ENCODE data around the gene C7orf33.

Gene C7orf33

GRCh38 chr7:148585399-148585798 lies 5.2 kb upstream of the C7orf33 start:
- no peaks in the 10 kb centered on the region for H3K27me3 ChIP-seq (ENCODE audit: insufficient read depth, poor library complexity, severe bottlenecking)
- no peak overlapping the region for H3K4me3 ChIP-seq (replicated peaks; ENCODE audit: insufficient read depth, low read length)
- no peak overlapping the region for H3K27ac ChIP-seq (replicated peaks)
- DNase-seq (ENCODE audit: low read depth in 1 of 2, low spot score in 1 of 2): no peak
- TF ChIP-seq SPI1 (IDR thresholded peaks at IDR 0.05; ENCODE audit: borderline replicate concordance, low read depth) (no peak), CTCF (IDR thresholded peaks at IDR 0.05; ENCODE audit: insufficient read depth, low read length) (no peak), POLR2AphosphoS5 (IDR thresholded peaks at IDR 0.05; ENCODE audit: low read depth) (no peak), GABPA (IDR thresholded peaks at IDR 0.05; ENCODE audit: low read depth) (no peak)
- TF ChIP-seq, protein P1, sequence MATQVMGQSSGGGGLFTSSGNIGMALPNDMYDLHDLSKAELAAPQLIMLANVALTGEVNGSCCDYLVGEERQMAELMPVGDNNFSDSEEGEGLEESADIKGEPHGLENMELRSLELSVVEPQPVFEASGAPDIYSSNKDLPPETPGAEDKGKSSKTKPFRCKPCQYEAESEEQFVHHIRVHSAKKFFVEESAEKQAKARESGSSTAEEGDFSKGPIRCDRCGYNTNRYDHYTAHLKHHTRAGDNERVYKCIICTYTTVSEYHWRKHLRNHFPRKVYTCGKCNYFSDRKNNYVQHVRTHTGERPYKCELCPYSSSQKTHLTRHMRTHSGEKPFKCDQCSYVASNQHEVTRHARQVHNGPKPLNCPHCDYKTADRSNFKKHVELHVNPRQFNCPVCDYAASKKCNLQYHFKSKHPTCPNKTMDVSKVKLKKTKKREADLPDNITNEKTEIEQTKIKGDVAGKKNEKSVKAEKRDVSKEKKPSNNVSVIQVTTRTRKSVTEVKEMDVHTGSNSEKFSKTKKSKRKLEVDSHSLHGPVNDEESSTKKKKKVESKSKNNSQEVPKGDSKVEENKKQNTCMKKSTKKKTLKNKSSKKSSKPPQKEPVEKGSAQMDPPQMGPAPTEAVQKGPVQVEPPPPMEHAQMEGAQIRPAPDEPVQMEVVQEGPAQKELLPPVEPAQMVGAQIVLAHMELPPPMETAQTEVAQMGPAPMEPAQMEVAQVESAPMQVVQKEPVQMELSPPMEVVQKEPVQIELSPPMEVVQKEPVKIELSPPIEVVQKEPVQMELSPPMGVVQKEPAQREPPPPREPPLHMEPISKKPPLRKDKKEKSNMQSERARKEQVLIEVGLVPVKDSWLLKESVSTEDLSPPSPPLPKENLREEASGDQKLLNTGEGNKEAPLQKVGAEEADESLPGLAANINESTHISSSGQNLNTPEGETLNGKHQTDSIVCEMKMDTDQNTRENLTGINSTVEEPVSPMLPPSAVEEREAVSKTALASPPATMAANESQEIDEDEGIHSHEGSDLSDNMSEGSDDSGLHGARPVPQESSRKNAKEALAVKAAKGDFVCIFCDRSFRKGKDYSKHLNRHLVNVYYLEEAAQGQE (IDR thresholded peaks at IDR 0.05; ENCODE audit: insufficient replicate concordance, low read depth): no peak

DNA sequence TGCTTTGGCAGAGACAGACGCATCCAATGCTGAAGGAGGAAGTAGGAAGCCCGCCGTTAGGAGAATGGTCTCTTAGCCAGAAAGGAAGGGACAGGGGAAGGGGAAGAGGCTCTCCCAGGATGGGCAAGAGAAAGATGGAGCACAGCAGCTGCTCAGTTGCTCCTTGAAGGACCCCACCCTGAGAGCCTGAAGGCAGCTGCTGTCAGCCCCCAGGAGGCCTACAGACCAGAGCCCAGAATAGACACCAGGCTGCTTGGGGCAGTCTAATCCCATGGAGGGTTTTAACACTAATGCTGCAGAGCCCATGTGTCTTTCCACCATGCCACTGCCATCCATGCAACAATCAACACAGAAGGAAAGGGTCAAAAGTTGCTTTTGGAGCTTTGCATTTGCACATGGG lies 3.5 kb upstream of the C7orf33 start:
- DNase-seq (ENCODE audit: low read depth in 1 of 2, low spot score in 1 of 2): no peak
- H3K27ac ChIP-seq (replicated peaks): no peak overlapping the region
- H3K4me3 ChIP-seq (replicated peaks; ENCODE audit: insufficient read depth, low read length): no peak overlapping the region
- no peak for TF ChIP-seq SPI1 (IDR thresholded peaks at IDR 0.05; ENCODE audit: borderline replicate concordance, low read depth)
- TF ChIP-seq, protein P1 (IDR thresholded peaks at IDR 0.05; ENCODE audit: insufficient replicate concordance, low read depth): no peak
- TF ChIP-seq CTCF (IDR thresholded peaks at IDR 0.05; ENCODE audit: insufficient read depth, low read length): no peak
- TF ChIP-seq GABPA (IDR thresholded peaks at IDR 0.05; ENCODE audit: low read depth): no peak
- no peak for TF ChIP-seq POLR2AphosphoS5 (IDR thresholded peaks at IDR 0.05; ENCODE audit: low read depth)
- H3K27me3 ChIP-seq (ENCODE audit: insufficient read depth, poor library complexity, severe bottlenecking): no peaks in the 10 kb centered on the region

DNA sequence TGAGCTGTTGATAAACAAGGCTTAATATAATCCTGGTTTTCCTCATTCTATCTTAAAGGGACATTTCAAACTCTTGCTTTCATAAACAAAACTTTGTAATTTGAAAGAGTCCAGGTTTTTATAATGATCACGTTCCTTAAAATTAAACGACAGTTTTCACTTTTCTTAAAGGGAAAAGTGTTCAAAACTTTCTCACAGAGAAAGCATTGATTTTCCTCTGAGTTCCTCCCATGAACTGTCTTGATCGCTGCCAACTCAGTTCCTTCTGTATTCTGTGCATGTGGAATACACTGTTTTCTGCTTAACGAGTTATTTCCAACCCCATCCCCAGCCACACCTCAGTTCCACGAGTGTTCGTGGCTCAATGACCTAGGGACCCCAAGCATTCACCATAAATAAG lies 2.4 kb upstream of the C7orf33 start:
- Histone ChIP-seq H3K27ac (replicated peaks) (no peak overlapping the region), H3K27me3 (ENCODE audit: insufficient read depth, poor library complexity, severe bottlenecking) (no peaks in the 10 kb centered on the region), H3K4me3 (replicated peaks; ENCODE audit: insufficient read depth, low read length) (no peak overlapping the region)
- TF ChIP-seq POLR2AphosphoS5 (IDR thresholded peaks at IDR 0.05; ENCODE audit: low read depth): no peak
- TF ChIP-seq SPI1 (IDR thresholded peaks at IDR 0.05; ENCODE audit: borderline replicate concordance, low read depth): no peak
- TF ChIP-seq, protein P1 (IDR thresholded peaks at IDR 0.05; ENCODE audit: insufficient replicate concordance, low read depth): no peak
- no peak for TF ChIP-seq CTCF (IDR thresholded peaks at IDR 0.05; ENCODE audit: insufficient read depth, low read length)
- TF ChIP-seq GABPA (IDR thresholded peaks at IDR 0.05; ENCODE audit: low read depth): no peak
- DNase-seq (ENCODE audit: low read depth in 1 of 2, low spot score in 1 of 2): no peak
